HG03066 (cell line): ENCODE data around the gene KIRREL3.

ENCODE experiments used
- ATAC-seq: cut with Tn5 transposase; IDR thresholded peaks from one replicate; pipeline ENCODE4 v1.9.1; 2021; ENCODE audit warnings: low read depth; ENCODE audit not compliant: unreplicated experiment

The KIRREL3 gene

DNA sequence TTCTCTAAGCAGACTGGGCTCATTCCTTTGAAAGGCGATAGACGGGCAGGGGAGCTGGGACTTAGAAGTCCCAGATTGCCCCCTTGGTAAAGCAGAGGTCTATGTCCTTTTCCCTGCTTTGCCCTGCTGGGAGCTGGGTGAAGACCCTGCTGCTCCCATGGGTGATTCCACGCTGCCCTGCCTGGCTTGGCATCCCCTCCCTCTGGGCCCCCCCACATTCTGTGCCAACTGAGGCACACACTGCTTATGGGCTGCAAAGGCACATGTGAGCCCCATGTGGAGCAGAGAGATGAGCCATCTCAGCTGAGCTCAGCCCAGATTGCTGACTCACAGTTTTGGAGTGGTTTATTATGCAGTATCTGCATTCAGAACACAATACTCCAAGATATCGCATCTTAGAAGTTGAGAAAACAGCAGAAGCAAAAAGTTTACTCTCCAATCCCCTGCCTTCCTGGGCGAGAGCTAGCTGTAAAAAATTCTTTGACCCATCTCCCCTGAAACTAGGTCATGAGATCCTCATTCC is 517.9 kb downstream of the KIRREL3 start:
- ATAC-seq: no peak

DNA sequence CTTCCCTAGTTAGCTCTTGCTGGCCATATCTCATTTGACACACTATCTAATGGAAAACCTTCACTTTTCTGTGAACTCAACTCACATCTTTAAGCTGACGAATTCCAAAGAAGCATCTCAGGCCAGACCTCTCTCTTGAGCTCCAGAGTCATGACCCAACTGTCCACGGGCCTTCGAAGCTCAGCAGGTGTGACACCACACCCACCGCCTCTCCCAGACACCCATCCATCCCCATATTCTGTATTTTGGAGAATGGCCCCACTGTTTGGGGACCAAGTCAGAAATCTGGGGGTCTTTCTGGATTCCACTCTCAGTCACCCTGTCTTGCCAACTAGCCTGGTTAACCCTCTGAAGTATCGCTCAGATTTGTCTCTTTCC is 519.3 kb downstream of the KIRREL3 start:
- no peak for ATAC-seq

DNA sequence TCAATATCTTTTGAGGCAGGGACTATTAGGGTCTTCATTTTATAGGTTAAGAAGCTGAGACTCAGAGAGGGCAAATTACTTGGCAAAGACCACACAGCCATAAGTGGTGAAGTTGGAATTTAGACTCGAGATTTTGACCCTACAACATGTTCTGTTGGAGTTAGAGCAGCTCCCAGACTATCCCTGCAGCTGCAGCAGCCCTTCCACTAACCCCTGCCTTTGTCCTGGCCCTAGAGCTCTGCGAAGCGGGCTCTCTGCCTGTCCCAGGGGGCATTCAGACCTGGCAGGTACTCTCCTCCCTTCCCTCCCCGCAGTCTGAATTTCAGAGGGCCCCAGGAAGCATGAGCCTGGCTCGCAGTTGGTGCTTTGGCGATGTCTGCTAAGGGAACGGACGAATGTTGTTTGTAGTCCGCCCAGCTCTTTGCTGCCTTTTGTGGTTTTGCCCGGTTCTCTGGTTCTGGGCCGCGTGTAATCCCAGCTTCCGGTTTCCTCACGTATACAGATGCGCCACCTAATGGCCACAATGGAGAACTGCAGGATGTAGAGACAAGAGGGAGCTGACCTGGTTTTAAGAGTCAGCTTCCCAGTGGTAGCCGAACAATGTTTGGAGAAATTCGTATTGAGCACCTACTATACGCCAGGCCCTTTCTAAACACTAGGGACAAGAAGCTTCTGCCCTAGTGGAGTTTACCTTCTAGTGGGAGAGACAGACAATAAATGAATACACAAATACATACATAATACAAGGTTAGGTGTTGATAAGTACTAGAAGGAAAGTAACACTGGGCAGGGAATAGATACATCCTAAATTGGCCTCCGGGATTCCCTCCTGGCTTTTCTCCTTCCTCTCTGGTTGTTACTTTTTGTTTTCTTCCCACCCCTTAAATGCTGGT is 519.9 kb downstream of the KIRREL3 start:
- ATAC-seq: peak; percentile 69

- ATAC-seq: no peak
Observed at GRCh38 chr11:126480015-126480409, 520.6 kb downstream of the KIRREL3 start.

GRCh38 chr11:126479178-126479930 is 521.2 kb downstream of the KIRREL3 start:
- ATAC-seq: no peak

GRCh38 chr11:126478466-126478865 is 522.1 kb downstream of the KIRREL3 start:
- no peak for ATAC-seq

DNA sequence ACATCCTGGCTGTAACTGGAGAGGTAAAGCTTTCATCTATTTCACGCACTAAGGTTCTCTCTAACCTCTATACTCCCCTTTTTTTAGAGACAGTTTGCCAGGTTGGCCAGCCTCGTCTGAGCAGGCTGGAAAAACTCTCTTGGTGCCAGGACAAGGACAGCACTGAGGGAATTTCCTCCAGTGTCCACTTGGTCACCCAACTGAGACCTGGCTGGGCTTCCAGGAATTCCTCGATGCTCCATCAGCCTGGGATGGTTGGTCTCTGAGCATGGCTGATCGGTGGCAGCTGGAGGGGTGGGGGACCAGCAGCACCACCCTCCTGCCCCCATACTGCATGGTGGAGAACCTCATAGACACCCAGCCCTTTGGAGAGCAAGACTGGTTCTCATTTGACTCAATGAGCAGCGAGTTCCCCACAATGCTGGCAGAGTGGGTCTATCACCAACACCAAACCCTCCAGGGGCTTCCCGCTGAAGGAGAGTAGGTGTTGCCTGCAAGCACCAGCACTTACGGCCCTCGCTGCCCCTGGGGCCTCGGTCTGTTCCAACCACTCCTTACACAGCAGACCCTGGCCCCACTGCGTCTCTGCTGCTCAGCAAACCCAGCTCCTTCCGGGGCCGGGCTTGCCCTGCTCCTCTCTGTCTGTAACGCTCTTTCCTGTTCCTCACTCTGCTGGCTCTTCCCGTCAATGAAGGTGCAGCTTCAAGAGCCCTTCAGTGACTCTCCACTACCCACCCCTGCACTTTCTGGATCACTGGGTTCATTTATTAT is 522.9 kb downstream of the KIRREL3 start:
- no peak for ATAC-seq

GRCh38 chr11:126476977-126477376 is 523.6 kb downstream of the KIRREL3 start:
- ATAC-seq: no peak

- ATAC-seq: no peak
Observed at GRCh38 chr11:126476266-126476924, 524.2 kb downstream of the KIRREL3 start.

DNA sequence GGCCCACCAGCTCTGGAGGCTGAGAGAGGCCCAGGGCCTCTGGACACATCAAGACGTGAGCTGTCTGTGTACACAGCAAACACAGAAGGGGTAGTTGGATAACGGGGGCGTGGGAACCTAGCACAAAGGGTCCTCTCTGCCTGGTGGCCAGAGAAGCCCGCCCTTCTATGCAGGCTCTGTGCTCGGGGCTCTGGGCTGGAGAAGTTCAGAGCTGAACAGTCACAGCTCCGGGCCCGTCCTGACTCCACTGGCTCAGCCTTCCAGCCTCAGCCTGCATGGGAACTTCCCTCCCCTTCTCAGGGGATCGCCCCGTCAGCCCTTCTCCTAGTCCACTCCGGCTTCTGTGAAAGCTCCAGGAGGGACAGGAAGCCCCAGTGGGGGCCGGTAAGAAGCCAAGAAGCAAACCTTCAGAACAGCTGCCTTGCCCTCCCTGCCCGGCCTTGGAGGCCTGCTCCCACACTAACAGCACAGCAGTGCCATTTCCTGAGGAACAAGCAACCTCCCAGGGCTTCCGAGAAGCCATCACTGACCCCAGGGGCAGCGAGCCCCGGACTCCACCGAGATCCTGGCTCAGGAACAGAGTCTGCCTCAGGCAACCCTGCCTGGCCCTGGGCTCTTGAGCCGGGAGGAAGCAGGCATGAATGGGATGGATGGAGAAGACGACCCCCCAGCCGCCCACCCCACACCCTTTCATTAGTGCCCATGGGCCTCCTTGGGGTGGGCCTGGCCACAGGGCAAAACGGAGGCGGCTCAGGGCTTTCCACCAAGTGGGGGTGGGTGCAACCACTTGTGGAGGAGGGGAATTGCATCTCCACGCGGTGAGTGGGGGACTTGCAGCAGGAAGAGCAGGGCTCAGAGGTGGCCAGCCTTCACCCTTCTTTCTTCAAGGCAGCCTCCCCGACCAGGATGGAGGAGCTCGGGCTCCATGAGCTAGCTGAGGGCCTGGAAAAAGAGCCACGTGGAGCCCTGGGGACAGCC is 525.3 kb downstream of the KIRREL3 start:
- ATAC-seq: no peak

GRCh38 chr11:126474220-126474619 is 526.4 kb downstream of the KIRREL3 start:
- ATAC-seq: no peak

DNA sequence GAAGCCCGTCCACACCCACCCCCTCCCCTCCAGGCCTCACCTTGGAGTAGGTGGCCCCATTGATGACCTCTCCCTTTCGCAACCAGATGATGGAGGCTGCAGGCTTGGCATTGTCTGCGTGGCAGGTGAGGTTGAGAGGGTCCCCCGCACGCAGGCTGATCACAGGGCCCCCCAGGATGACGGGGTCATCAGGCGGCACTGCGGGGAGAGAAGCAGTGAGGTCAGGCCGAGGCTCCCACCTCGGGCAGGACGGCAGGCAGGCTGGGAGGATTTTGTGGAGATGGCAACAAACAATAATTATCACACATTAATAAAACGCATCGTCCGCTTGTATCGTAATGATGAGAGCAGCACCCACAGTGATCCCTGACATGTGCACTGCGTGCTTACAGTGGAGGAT is 527.3 kb downstream of the KIRREL3 start:
- ATAC-seq: no peak

- no peak for ATAC-seq
Observed at GRCh38 chr11:126469311-126469710, 531.3 kb downstream of the KIRREL3 start.

GRCh38 chr11:126468102-126468521 is 532.5 kb downstream of the KIRREL3 start:
- ATAC-seq: no peak

DNA sequence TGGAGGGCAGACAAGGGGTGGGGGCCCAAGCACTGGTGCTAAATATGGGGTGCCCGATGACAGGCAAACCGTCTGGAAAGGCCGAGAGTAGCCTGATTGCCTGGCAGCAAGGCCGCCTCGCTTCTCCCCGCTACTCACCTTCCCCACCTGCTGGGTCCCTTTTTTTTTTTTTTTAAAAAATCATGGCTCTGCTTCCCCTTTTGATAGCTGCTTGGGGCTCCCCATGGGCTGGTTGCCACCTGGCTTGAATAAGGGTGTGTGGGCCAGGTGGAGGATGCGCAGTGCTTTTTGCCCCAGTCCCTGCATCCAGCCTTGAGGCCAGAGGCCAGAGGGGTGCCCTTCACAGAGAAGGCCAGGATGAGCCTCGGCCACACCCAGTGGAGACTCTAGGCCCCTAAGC is 533.1 kb downstream of the KIRREL3 start:
- ATAC-seq: no peak

GRCh38 chr11:126467046-126467370 is 533.6 kb downstream of the KIRREL3 start:
- no peak for ATAC-seq

- ATAC-seq: no peak
Observed at GRCh38 chr11:126466236-126467045, 534.1 kb downstream of the KIRREL3 start.

DNA sequence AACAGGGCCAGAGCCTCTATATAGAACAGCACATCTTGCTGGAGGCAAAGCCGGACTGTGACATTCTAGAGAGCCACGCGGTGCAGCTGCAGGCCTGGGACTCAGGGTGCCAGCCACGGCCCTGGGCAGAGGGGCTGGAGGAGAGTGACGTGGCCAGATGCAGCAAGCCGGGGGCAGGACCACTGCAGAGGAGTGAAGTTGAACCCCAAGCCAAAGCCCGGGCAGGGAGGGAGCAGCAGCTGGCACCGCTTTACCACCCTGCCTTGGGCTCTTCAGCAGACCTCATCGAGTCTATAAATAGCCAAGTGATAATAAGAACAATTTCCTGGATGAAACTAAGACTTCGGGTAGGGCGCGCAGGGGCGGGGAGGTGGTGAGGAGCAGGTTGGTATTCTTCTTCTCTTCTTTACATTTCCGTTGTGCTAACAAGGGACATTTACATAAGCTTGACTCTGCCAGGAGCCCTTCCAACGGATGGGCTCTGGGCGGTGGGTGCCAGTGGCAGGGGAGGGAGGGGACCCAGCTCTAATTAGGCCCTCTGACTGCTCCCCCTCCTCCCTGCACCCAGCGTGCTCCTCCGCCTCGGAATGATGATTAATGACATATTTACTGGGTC is 534.9 kb downstream of the KIRREL3 start:
- peak; percentile 71 for ATAC-seq
